BE2C (cell line): ENCODE data around the gene KRTAP5-8.
"Not testable (repeated sequence)": the region's sequence is repeated elsewhere in the genome, so short reads cannot be mapped to it uniquely, and the experiment has no call there.

ENCODE experiments used
- DNase-seq: peaks from one replicate; pipeline ENCODE4 v3.0.0-alpha.2; 2020
- H3K27me3 ChIP-seq: fragments of 250-450 bp; sonication (Bioruptor Pico); 2 replicates; pipeline ENCODE4 v1.5.1; 2020; ENCODE audit warnings: mild to moderate bottlenecking
- H3K36me3 ChIP-seq: fragments of 250-450 bp; sonication (Bioruptor Pico); 2 replicates; pipeline ENCODE4 v1.5.1; 2020; ENCODE audit warnings: mild to moderate bottlenecking
- H3K4me1 ChIP-seq: fragments of 250-450 bp; sonication (Bioruptor Pico); 2 replicates; pipeline ENCODE4 v1.5.1; 2020
- H3K4me3 ChIP-seq: 2 replicates; pipeline ENCODE4 v1.5.1; 2011; ENCODE audit warnings: low read depth, low read length
- H3K9me3 ChIP-seq: fragments of 250-450 bp; sonication (Bioruptor Pico); 2 replicates; pipeline ENCODE4 v1.5.1; 2020
- CTCF ChIP-seq: IDR thresholded peaks from 2 replicates; pipeline ENCODE4 v1.5.1; 2012; ENCODE audit warnings: mild to moderate bottlenecking, low read depth, low read length

Gene KRTAP5-8

GRCh38 chr11:71535825-71536224 is 2.0 kb upstream of the KRTAP5-8 start:
- Histone ChIP-seq H3K4me3 (no peak overlapping the region), H3K36me3 (no peaks in the 10 kb centered on the region), H3K27me3 (no peaks in the 10 kb centered on the region), H3K4me1 (no peaks in the 10 kb centered on the region), H3K9me3 (no peaks in the 10 kb centered on the region)
- DNase-seq, result no peak
- TF ChIP-seq CTCF, result no peak

GRCh38 chr11:71537537-71537936 is 288 bp upstream of the KRTAP5-8 start:
- TF ChIP-seq CTCF, result no peak
- DNase-seq, result no peak
- H3K4me1 ChIP-seq, result no peaks in the 10 kb centered on the region

DNA sequence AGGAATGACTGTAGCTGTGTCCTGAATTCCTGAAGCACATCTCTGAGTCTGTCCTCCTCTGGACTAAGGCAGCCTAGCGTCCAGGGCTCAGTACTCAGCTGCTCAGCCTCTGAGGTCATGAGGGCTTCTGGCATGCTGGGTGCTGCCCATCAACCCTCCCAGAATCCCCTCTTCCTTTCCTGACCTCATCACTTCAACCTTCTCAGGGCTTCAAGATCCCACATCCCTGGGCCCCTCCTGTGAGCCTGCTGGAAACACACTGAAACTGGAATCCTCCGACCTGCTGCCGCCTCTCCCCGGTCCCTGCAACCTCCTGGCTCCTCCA is 803 bp downstream of the KRTAP5-8 start:
- DNase-seq, result no peak
- no peaks in the 10 kb centered on the region for H3K27me3 ChIP-seq
- no peaks in the 10 kb centered on the region for H3K4me1 ChIP-seq
- no peaks in the 10 kb centered on the region for H3K36me3 ChIP-seq
- TF ChIP-seq CTCF, result no peak
- H3K9me3 ChIP-seq, result no peaks in the 10 kb centered on the region
- no peak overlapping the region for H3K4me3 ChIP-seq

More at GRCh38 chr11:71537537-71537936, 288 bp upstream of the KRTAP5-8 start:
- H3K36me3 ChIP-seq, result no peaks in the 10 kb centered on the region
- H3K4me3 ChIP-seq, result no peak overlapping the region
- no peaks in the 10 kb centered on the region for H3K27me3 ChIP-seq
- H3K9me3 ChIP-seq, result no peaks in the 10 kb centered on the region

GRCh38 chr11:71539017-71539416 is 1.2 kb downstream of the KRTAP5-8 start:
- Histone ChIP-seq H3K4me3 (no peak overlapping the region), H3K36me3 (no peaks in the 10 kb centered on the region), H3K27me3 (no peaks in the 10 kb centered on the region), H3K9me3 (no peaks in the 10 kb centered on the region), H3K4me1 (no peaks in the 10 kb centered on the region)
- no peak for TF ChIP-seq CTCF
- DNase-seq, result no peak

GRCh38 chr11:71539971-71540370 is 2.1 kb downstream of the KRTAP5-8 start:
- H3K4me1 ChIP-seq, H3K4me3 ChIP-seq, H3K9me3 ChIP-seq, DNase-seq, H3K36me3 ChIP-seq, H3K27me3 ChIP-seq: not testable (repeated sequence)

DNA sequence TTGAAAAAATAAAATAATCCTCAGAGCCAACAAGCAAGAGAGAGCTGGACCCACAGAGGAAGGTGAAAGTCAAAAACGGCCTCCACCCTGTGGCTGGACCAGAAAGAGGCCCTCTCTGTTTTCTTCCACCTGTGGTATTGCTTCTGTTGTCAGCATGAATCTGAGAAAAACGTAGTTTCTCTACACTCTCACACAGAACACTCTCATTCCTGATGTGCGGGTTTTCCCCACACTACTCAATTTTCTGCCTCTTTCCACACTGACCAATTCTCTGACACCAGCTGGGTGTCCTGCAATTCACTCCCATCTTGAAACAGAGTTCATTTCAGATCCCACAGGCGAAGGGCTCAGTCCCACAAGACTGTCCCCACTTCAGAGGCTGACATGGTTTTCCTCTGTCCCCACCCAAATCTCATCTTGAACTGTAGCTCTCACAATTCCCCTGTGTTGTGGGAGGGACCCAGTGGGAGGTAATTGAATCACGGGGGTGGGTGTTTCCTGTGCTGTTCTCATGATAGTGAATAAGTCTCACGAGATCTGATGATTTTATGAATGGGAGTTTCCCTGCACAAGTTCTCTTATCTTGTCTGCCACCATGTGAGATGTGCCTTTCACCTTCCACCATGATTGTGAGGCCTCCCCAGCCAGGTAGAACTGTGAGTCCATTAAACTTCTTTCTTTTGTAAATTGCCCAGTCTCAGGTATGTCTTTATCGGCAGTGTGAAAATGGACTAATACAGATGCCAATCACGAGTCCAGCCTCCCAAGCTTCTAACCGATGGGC is 2.9 kb downstream of the KRTAP5-8 start:
- not testable (repeated sequence) for H3K4me1 ChIP-seq, H3K9me3 ChIP-seq, H3K36me3 ChIP-seq, H3K4me3 ChIP-seq, H3K27me3 ChIP-seq, DNase-seq

GRCh38 chr11:71542382-71542781 is 4.6 kb downstream of the KRTAP5-8 start:
- Histone ChIP-seq H3K36me3 (no peaks in the 10 kb centered on the region), H3K9me3 (no peaks in the 10 kb centered on the region), H3K4me1 (no peaks in the 10 kb centered on the region), H3K4me3 (no peak overlapping the region), H3K27me3 (no peaks in the 10 kb centered on the region)
- no peak for DNase-seq
- no peak for TF ChIP-seq CTCF
